Esophagus squamous epithelium (tissue), 4 donors: ENCODE data around the gene GDPD5.

Experiments
- CTCF ChIP-seq, 6 experiments: fragments of 450-650 bp in 4 of 6; fragments of 200-600 bp in 2 of 6; sonication (generic) in 2 of 6; IDR thresholded peaks; one replicate each; pipeline ENCODE4 v1.5.1; 2016 to 2019; ENCODE audit warnings: antibody characterized with exemption in 6 of 6, mild to moderate bottlenecking in 4 of 6, moderate library complexity in 4 of 6
- POLR2A ChIP-seq, 4 donors: fragments of 450-650 bp; IDR thresholded peaks; one replicate each; pipeline ENCODE4 v1.6.1; 2017; ENCODE audit warnings: antibody characterized with exemption in 4 of 4, mild to moderate bottlenecking in 4 of 4, moderate library complexity in 3 of 4

- TF ChIP-seq CTCF (IDR thresholded peaks at IDR 0.05): no peak
- no peak for TF ChIP-seq POLR2A (IDR thresholded peaks at IDR 0.05)
These were observed 92.8 kb downstream of the GDPD5 start, which contains the start of gene KLHL35 for GRCh38 chr11:75432911-75433321.
